Gastrocnemius medialis (tissue), 4 donors: ENCODE measurements around the gene CFAP299. TPM values are rescaled to one million over a fixed set of nuclear protein-coding genes. Genes with fewer than 3 reads are reported as not detected.

ENCODE experiments used
- ATAC-seq, 2 donors: fragments of 150-250 bp; one replicate each; pipeline ENCODE4 v1.9.1; 2016
- DNase-seq, 2 donors: peaks; one replicate each; pipeline ENCODE4 v3.0.0-alpha.2; 2019
- H3K27ac ChIP-seq, 4 donors: fragments of 200-600 bp; sonication (generic); 1 replicate in 1 of 4; 2 replicates in 3 of 4; pipeline ENCODE4 v1.5.1; 2016 to 2018; ENCODE audit warnings: mild to moderate bottlenecking in 2 of 4, moderate library complexity in 1 of 4
- H3K27me3 ChIP-seq, 3 donors: fragments of 200-600 bp; sonication (generic) in 2 of 3; 1 replicate in 1 of 3; 2 replicates in 2 of 3; pipeline versions ENCODE4 v1.5.1 to v1.6.0; 2016 to 2019; ENCODE audit warnings: mild to moderate bottlenecking in 1 of 3, moderate library complexity in 1 of 3
- H3K36me3 ChIP-seq, 2 donors: fragments of 200-600 bp; sonication (generic) in 1 of 2; one replicate each; pipeline ENCODE4 v1.5.1; 2017 to 2018
- H3K4me1 ChIP-seq, 2 donors: fragments of 200-600 bp; sonication (generic) in 1 of 2; one replicate each; pipeline ENCODE4 v1.5.1; 2016 to 2017; ENCODE audit warnings: mild to moderate bottlenecking in 2 of 2
- H3K4me3 ChIP-seq, 4 donors: fragments of 200-600 bp; sonication (generic) in 3 of 4; 1 replicate in 1 of 4; 2 replicates in 3 of 4; pipeline ENCODE4 v1.5.1; 2016 to 2019; ENCODE audit warnings: mild to moderate bottlenecking in 2 of 4
- H3K9me3 ChIP-seq, 3 donors: fragments of 200-600 bp; sonication (generic) in 2 of 3; 1 replicate in 1 of 3; 2 replicates in 2 of 3; pipeline ENCODE4 v1.5.1; 2016 to 2019
- POLR2A ChIP-seq, 2 donors: fragments of 450-650 bp; IDR thresholded peaks; one replicate each; pipeline ENCODE4 v1.6.1; 2017; ENCODE audit warnings: antibody characterized with exemption in 2 of 2, mild to moderate bottlenecking in 2 of 2, moderate library complexity in 2 of 2
- in situ Hi-C, 4 donors: fragments of 200-750 bp; cut with MboI; loops; one replicate each; pipeline versions ENCODE4 v1.15.0 to v1.8.0; 2017; ENCODE audit warnings: low sequenced_read_pairs in 4 of 4
- intact Hi-C: fragments of 100-400 bp; cut with DNase I; formaldehyde crosslinking; loops from one replicate; pipeline ENCODE4 v1.15.1; 2023; ENCODE audit warnings: low total_unique reads
- total RNA-seq, 4 donors: library from RNA; depleted of rRNA; stranded (reverse); fragments of >200 nt; gene quantifications; one replicate each; pipeline versions ENCODE4 v1.1.0 to v1.2.3, GENCODE V29; 2016
- TF ChIP-seq, protein P1 (sequence below), 5 experiments: fragments of 450-650 bp in 3 of 5; fragments of 200-600 bp in 2 of 5; sonication (generic) in 2 of 5; IDR thresholded peaks in 4 of 5; conservative IDR thresholded peaks in 1 of 5; 1 replicate in 4 of 5; 2 replicates in 1 of 5; pipeline ENCODE4 v1.5.1; 2016 to 2019; ENCODE audit warnings: antibody characterized with exemption in 5 of 5, mild to moderate bottlenecking in 3 of 5, moderate library complexity in 3 of 5

Gene CFAP299
- total RNA-seq, 4 donors from 2014 or later = not detected

DNA sequence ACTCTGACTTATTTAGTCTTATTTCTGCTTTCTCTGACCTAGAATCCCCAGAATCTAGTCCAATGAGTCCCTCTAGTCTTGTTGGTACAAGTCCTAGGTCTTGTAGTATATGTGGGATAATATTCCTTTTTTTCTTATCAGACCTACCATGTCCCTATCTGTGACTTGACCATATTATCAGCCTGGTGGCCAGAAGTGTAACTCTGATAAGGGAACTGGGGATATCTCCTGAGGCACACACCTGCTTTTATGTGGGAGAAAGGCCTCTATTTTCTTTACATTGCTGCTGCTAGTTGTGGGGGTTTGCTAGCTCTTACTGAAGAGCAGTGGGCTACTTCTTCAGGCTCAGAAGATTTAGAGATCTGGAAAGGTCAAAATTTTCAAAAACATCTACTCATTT, 38.6 kb downstream of the CFAP299 start:
- in situ Hi-C loops = loop anchor here in 2 of 4 donors (25.0 kb wide), 1 partner anchor 613 kb away; no protein-coding TSS in a partner anchor

DNA sequence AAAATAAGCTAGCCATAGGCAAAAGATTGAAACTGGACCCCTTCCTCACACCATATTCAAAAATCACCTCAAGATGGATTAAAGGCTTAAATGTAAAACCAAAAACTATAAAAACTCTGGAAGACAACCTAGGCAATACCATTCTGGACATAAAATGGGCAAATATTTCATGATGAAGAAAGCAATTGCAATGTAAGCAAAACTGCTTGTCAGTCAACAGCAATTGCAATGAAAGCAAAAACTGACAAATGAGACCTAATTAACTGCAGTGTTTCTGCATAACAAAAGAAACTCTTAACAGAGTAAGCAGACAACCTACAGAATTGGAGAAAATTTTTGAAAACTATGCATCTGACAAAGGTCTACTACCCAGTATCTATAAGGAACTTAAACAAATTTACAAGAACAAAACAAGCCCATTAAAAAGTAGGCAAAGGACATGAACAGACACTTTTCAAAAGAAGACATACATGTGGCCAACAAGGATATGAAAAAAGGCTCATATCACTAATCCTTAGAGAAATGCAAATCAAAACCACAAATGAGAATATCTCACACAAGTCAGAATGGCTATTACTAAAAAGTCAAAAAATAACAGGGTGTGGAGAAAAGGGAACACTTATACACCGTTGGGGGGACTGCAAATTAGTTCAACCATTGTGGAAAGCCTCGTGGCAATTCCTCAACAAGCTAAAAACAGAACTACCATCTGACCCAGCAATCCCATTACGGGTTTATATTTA, 46.7 kb downstream of the CFAP299 start:
- no peaks in the 10 kb centered on the region for H3K36me3 ChIP-seq
- no peaks in the 10 kb centered on the region for H3K27me3 ChIP-seq
- no peak overlapping the region for H3K4me3 ChIP-seq
- DNase-seq (no peak), ATAC-seq (no peak)
- no peaks in the 10 kb centered on the region for H3K4me1 ChIP-seq
- H3K27ac ChIP-seq = no peak overlapping the region
- no peaks in the 10 kb centered on the region for H3K9me3 ChIP-seq
- TF ChIP-seq, protein P1, sequence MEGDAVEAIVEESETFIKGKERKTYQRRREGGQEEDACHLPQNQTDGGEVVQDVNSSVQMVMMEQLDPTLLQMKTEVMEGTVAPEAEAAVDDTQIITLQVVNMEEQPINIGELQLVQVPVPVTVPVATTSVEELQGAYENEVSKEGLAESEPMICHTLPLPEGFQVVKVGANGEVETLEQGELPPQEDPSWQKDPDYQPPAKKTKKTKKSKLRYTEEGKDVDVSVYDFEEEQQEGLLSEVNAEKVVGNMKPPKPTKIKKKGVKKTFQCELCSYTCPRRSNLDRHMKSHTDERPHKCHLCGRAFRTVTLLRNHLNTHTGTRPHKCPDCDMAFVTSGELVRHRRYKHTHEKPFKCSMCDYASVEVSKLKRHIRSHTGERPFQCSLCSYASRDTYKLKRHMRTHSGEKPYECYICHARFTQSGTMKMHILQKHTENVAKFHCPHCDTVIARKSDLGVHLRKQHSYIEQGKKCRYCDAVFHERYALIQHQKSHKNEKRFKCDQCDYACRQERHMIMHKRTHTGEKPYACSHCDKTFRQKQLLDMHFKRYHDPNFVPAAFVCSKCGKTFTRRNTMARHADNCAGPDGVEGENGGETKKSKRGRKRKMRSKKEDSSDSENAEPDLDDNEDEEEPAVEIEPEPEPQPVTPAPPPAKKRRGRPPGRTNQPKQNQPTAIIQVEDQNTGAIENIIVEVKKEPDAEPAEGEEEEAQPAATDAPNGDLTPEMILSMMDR (IDR thresholded peaks at IDR 0.05 in 4 of 5, conservative IDR thresholded peaks at IDR 0.05 in 1 of 5) = no peak
- TF ChIP-seq POLR2A (IDR thresholded peaks at IDR 0.05) = no peak
- intact Hi-C loops (no loop called here), in situ Hi-C loops (no loop called here)

More for the DNA sequence above, 38.6 kb downstream of the CFAP299 start:
- intact Hi-C loops = no loop called here
- no peaks in the 10 kb centered on the region for H3K4me1 ChIP-seq
- ATAC-seq (no peak), DNase-seq (no peak)
- no peak overlapping the region for H3K27ac ChIP-seq
- no peaks in the 10 kb centered on the region for H3K27me3 ChIP-seq
- no peaks in the 10 kb centered on the region for H3K36me3 ChIP-seq
- no peak overlapping the region for H3K4me3 ChIP-seq
- no peaks in the 10 kb centered on the region for H3K9me3 ChIP-seq
- TF ChIP-seq, protein P1 (IDR thresholded peaks at IDR 0.05 in 4 of 5, conservative IDR thresholded peaks at IDR 0.05 in 1 of 5) = no peak
- TF ChIP-seq POLR2A (IDR thresholded peaks at IDR 0.05) = no peak

DNA sequence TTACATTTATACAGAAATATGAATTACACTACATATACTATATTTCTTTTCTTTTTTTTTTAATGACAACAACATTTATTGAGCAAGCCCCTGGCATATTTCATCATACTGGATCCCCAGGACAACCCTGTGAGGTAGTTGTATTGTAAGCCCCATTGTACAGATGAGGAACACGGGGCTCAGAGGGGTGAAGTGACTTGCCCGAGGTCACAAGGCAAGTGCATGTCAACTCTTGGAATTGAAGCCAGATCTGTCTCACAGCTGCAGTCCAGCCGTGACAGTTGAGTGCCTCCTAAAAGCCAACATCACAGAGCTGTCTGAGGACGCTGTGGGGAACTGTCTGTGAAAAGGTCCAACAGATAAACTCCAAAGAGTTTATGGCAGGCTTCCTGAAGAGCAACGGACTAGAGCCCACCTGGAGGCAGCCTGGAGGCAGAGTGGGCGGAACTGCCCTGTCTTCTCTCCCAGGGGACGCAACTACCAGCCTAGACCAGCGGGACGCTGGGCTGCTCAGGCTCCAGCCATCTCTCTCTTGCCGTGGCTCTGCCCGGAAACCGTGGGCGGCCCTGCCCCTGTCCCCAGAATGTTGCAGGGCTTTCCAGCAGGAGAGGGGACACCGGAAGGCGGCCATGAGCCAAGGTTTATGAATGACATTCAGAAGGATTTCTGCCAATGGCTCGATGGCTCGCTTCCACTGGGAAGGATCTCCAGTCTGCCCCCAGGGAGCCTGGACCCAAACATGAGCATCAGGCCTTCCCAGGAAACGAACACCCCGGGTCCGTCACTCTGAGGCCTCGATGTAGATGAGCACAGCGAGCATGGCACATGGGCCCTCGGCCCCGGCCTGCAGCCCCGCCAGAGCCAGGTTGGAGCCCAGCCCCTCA, 50.1 kb downstream of the CFAP299 start:
- DNase-seq = no peak
- TF ChIP-seq POLR2A (IDR thresholded peaks at IDR 0.05) = no peak
- TF ChIP-seq, protein P1 (IDR thresholded peaks at IDR 0.05 in 4 of 5, conservative IDR thresholded peaks at IDR 0.05 in 1 of 5) = no peak
- Histone ChIP-seq H3K27ac (no peak overlapping the region), H3K4me3 (no peak overlapping the region), H3K9me3 (no peaks in the 10 kb centered on the region), H3K27me3 (no peaks in the 10 kb centered on the region), H3K36me3 (no peaks in the 10 kb centered on the region), H3K4me1 (no peaks in the 10 kb centered on the region)
- no peak for ATAC-seq
- in situ Hi-C loops = no loop called here
- intact Hi-C loops = no loop called here

GRCh38 chr4:80386281-80386886, 50.9 kb downstream of the CFAP299 start:
- in situ Hi-C loops (no loop called here), intact Hi-C loops (no loop called here)
- DNase-seq = no peak

More at GRCh38 chr4:80386281-80386886, 50.9 kb downstream of the CFAP299 start:
- Histone ChIP-seq H3K27ac (no peak overlapping the region), H3K36me3 (no peaks in the 10 kb centered on the region), H3K9me3 (no peaks in the 10 kb centered on the region), H3K27me3 (no peaks in the 10 kb centered on the region), H3K4me1 (no peaks in the 10 kb centered on the region), H3K4me3 (no peak overlapping the region)
- TF ChIP-seq POLR2A (IDR thresholded peaks at IDR 0.05) = no peak
- TF ChIP-seq, protein P1 (IDR thresholded peaks at IDR 0.05 in 4 of 5, conservative IDR thresholded peaks at IDR 0.05 in 1 of 5) = no peak
- no peak for ATAC-seq
